Prostate gland (tissue), 2 donors: Measurements from ENCODE around the gene FBXL3. TPM values are rescaled to one million over a fixed set of nuclear protein-coding genes. Genes with fewer than 3 reads are reported as not detected.
A peak's percentile ranks its signal among the peaks of the same experiment; 100 is the strongest.

Source experiments
- DNase-seq: peaks from one replicate; pipeline ENCODE4 v3.0.0-alpha.2; 2019; ENCODE audit warnings: low spot score
- H3K27ac ChIP-seq, 2 donors: fragments of 200-600 bp; sonication (generic); 2 replicates each; pipeline ENCODE4 v1.5.1; 2017 to 2019
- H3K27me3 ChIP-seq: fragments of 200-600 bp; sonication (generic); replicated peaks from 2 replicates; pipeline ENCODE4 v1.5.1; 2019; ENCODE audit not compliant: insufficient read depth
- H3K36me3 ChIP-seq, 2 donors: fragments of 200-600 bp; sonication (generic); 1 replicate in 1 of 2; 2 replicates in 1 of 2; pipeline versions ENCODE4 v1.5.1 to v1.8.1; 2017 to 2019
- H3K4me1 ChIP-seq: fragments of 200-600 bp; sonication (generic); replicated peaks from 2 replicates; pipeline ENCODE4 v1.5.1; 2019
- H3K4me3 ChIP-seq, 2 donors: fragments of 200-600 bp; sonication (generic); 2 replicates each; pipeline ENCODE4 v1.5.1; 2017 to 2019
- H3K9me3 ChIP-seq: fragments of 200-600 bp; sonication (generic); 2 replicates; pipeline ENCODE4 v1.5.1; 2017
- CTCF ChIP-seq, 4 experiments: fragments of 200-600 bp in 2 of 4; fragments of 450-650 bp in 2 of 4; sonication (generic) in 2 of 4; IDR thresholded peaks; 1 replicate in 3 of 4; 2 replicates in 1 of 4; pipeline ENCODE4 v1.5.1; 2016 to 2019; ENCODE audit warnings: antibody characterized with exemption in 4 of 4, mild to moderate bottlenecking in 2 of 4, moderate library complexity in 2 of 4
- POLR2A ChIP-seq: fragments of 450-650 bp; IDR thresholded peaks from one replicate; pipeline ENCODE4 v1.6.1; 2016; ENCODE audit warnings: antibody characterized with exemption, mild to moderate bottlenecking
- POLR2AphosphoS5 ChIP-seq: sonication (generic); formaldehyde crosslinking; IDR thresholded peaks from one replicate; pipeline ENCODE4 v1.6.1; 2017; ENCODE audit warnings: antibody characterized with exemption
- WGBS: methylation state at CpG from one replicate; pipeline ENCODE4 v1.1.5; 2018; 5-methylcytosine and 5-hydroxymethylcytosine counted together
- intact Hi-C: fragments of 100-400 bp; cut with DNase I; formaldehyde crosslinking; loops from one replicate; pipeline ENCODE4 v1.14.2; 2022
- total RNA-seq, 2 donors: library from RNA; depleted of rRNA; stranded (reverse); fragments of >200 nt; gene quantifications; one replicate each; pipeline ENCODE4 v1.1.0, GENCODE V29; 2016

The FBXL3 gene
- total RNA-seq, 2 donors from 2014 or later: 85.6 to 113 TPM

- intact Hi-C loops: no loop called here
- DNase-seq: no peak
- H3K36me3 ChIP-seq: no peaks in the 10 kb centered on the region
- no peaks in the 10 kb centered on the region for H3K27me3 ChIP-seq
- no peaks in the 10 kb centered on the region for H3K4me1 ChIP-seq
- H3K27ac ChIP-seq: no peak overlapping the region
- no peak overlapping the region for H3K4me3 ChIP-seq
- no peaks in the 10 kb centered on the region for H3K9me3 ChIP-seq
- TF ChIP-seq POLR2A (no peak), POLR2AphosphoS5 (no peak), CTCF (IDR thresholded peaks at IDR 0.05) (no peak)
- WGBS: 72% methylated on average over 1 of the region's 1 CpG
These were observed 2.5 kb upstream of the FBXL3 start for GRCh38 chr13:77029436-77029835.

- DNase-seq: no peak
- H3K4me3 ChIP-seq: no peak overlapping the region
- no peaks in the 10 kb centered on the region for H3K27me3 ChIP-seq
- WGBS: 68% methylated on average over 5 of the region's 5 CpGs
- peak overlapping the region in 1 of 2 donors; percentile 99 for H3K27ac ChIP-seq
- intact Hi-C loops: no loop called here
- no peaks in the 10 kb centered on the region for H3K36me3 ChIP-seq
- H3K4me1 ChIP-seq: no peaks in the 10 kb centered on the region
- TF ChIP-seq CTCF (IDR thresholded peaks at IDR 0.05) (no peak), POLR2AphosphoS5 (no peak), POLR2A (no peak)
- no peaks in the 10 kb centered on the region for H3K9me3 ChIP-seq
These were observed 1.2 kb upstream of the FBXL3 start for GRCh38 chr13:77028202-77028601.

- intact Hi-C loops: loop anchor here (2.0 kb wide), 2 partner anchors 34 to 300 kb away; partner anchors contain the start of genes CLN5 and MYCBP2
- WGBS: 4% methylated on average over 18 of the region's 62 CpGs
- Histone ChIP-seq H3K27me3 (no peaks in the 10 kb centered on the region), H3K9me3 (no peaks in the 10 kb centered on the region), H3K4me1 (no peaks in the 10 kb centered on the region), H3K27ac (peak overlapping the region; percentile 98 to 99), H3K36me3 (no peaks in the 10 kb centered on the region), H3K4me3 (peak overlapping the region; percentile 96 to 97)
- TF ChIP-seq POLR2AphosphoS5 (peak; percentile 26), POLR2A (no peak)
- DNase-seq: peak; percentile 83
These were observed 601 bp downstream of the FBXL3 start for GRCh38 chr13:77026255-77026860.

- no peaks in the 10 kb centered on the region for H3K36me3 ChIP-seq
- H3K27ac ChIP-seq: no peak overlapping the region
- no peaks in the 10 kb centered on the region for H3K9me3 ChIP-seq
- no peaks in the 10 kb centered on the region for H3K27me3 ChIP-seq
- DNase-seq: no peak
- TF ChIP-seq POLR2AphosphoS5: no peak
- TF ChIP-seq POLR2A: no peak
- TF ChIP-seq CTCF (IDR thresholded peaks at IDR 0.05): no peak
- no peak overlapping the region for H3K4me3 ChIP-seq
- H3K4me1 ChIP-seq: peaks cover 2% of the 10 kb centered on the region
- 45% methylated on average over 3 of the region's 3 CpGs for WGBS
- intact Hi-C loops: no loop called here
These were observed 4.6 kb downstream of the FBXL3 start for GRCh38 chr13:77022341-77022740.

- intact Hi-C loops: no loop called here
- no peaks in the 10 kb centered on the region for H3K9me3 ChIP-seq
- H3K4me1 ChIP-seq: peaks cover 2% of the 10 kb centered on the region
These were observed 7.2 kb downstream of the FBXL3 start for GRCh38 chr13:77019756-77020155.

More at GRCh38 chr13:77019756-77020155, 7.2 kb downstream of the FBXL3 start:
- H3K27me3 ChIP-seq: no peaks in the 10 kb centered on the region
- H3K27ac ChIP-seq: no peak overlapping the region
- no peaks in the 10 kb centered on the region for H3K36me3 ChIP-seq
- H3K4me3 ChIP-seq: no peak overlapping the region
- TF ChIP-seq POLR2AphosphoS5: no peak
- no peak for TF ChIP-seq CTCF (IDR thresholded peaks at IDR 0.05)
- no peak for TF ChIP-seq POLR2A
- DNase-seq: no peak
